ENCODE measurements around the gene PIP5K1A. TPM values are rescaled to one million over a fixed set of nuclear protein-coding genes. Genes with fewer than 3 reads are reported as not detected.

The PIP5K1A gene
- total RNA-seq, 1 donor from 2014 or later = 79.4 TPM

- peaks cover 11% of the 10 kb centered on the region for H3K9me3 Mint-ChIP-seq (ENCODE audit: unreplicated experiment)
- peaks cover 5% of the 10 kb centered on the region for H3K36me3 Mint-ChIP-seq (ENCODE audit: unreplicated experiment)
- no peak overlapping the region for H3K27ac Mint-ChIP-seq (ENCODE audit: unreplicated experiment)
- H3K4me1 Mint-ChIP-seq (ENCODE audit: low read depth, unreplicated experiment) = peaks cover 2% of the 10 kb centered on the region
- peak; percentile 85 for TF ChIP-seq CTCF (IDR thresholded peaks at IDR 0.05; ENCODE audit: partially characterized antibody, unreplicated experiment)
- H3K4me3 Mint-ChIP-seq (ENCODE audit: unreplicated experiment) = no peak overlapping the region
- peaks cover 7% of the 10 kb centered on the region for H3K27me3 Mint-ChIP-seq (ENCODE audit: unreplicated experiment)
- DNase-seq = peak; percentile 50
Measured at GRCh38 chr1:151251656-151252470, 53.5 kb downstream of the PIP5K1A start.

GRCh38 chr1:151254217-151255213, 56.2 kb downstream of the PIP5K1A start, which contains the start of gene PSMD4:
TSS of gene PSMD4 (plus strand) at chr1:151254734. CDS start at chr1:151254783, 49 bp downstream.
- H3K4me3 Mint-ChIP-seq (ENCODE audit: unreplicated experiment) = peak within 1 kb of the TSS; percentile 96
- DNase-seq = peak; percentile 89
- H3K27ac Mint-ChIP-seq (ENCODE audit: unreplicated experiment) = peak within 1 kb of the TSS; percentile 98
- peaks cover 2% of the 10 kb centered on the region for H3K4me1 Mint-ChIP-seq (ENCODE audit: low read depth, unreplicated experiment)
- peaks cover 11% of the 10 kb centered on the region for H3K9me3 Mint-ChIP-seq (ENCODE audit: unreplicated experiment)
- peaks cover 5% of the 10 kb centered on the region for H3K36me3 Mint-ChIP-seq (ENCODE audit: unreplicated experiment)
- peaks cover 7% of the 10 kb centered on the region for H3K27me3 Mint-ChIP-seq (ENCODE audit: unreplicated experiment)
- no peak for TF ChIP-seq CTCF (IDR thresholded peaks at IDR 0.05; ENCODE audit: partially characterized antibody, unreplicated experiment)

- peaks cover 5% of the 10 kb centered on the region for H3K36me3 Mint-ChIP-seq (ENCODE audit: unreplicated experiment)
- TF ChIP-seq CTCF (IDR thresholded peaks at IDR 0.05; ENCODE audit: partially characterized antibody, unreplicated experiment) = no peak
- H3K27ac Mint-ChIP-seq (ENCODE audit: unreplicated experiment) = peak overlapping the region; percentile 95
- H3K27me3 Mint-ChIP-seq (ENCODE audit: unreplicated experiment) = peaks cover 7% of the 10 kb centered on the region
- H3K9me3 Mint-ChIP-seq (ENCODE audit: unreplicated experiment) = peaks cover 11% of the 10 kb centered on the region
- no peak for DNase-seq
- H3K4me1 Mint-ChIP-seq (ENCODE audit: low read depth, unreplicated experiment) = peaks cover 2% of the 10 kb centered on the region
- peak overlapping the region; percentile 96 for H3K4me3 Mint-ChIP-seq (ENCODE audit: unreplicated experiment)
Measured at GRCh38 chr1:151255381-151255780, 57.0 kb downstream of the PIP5K1A start.

DNA sequence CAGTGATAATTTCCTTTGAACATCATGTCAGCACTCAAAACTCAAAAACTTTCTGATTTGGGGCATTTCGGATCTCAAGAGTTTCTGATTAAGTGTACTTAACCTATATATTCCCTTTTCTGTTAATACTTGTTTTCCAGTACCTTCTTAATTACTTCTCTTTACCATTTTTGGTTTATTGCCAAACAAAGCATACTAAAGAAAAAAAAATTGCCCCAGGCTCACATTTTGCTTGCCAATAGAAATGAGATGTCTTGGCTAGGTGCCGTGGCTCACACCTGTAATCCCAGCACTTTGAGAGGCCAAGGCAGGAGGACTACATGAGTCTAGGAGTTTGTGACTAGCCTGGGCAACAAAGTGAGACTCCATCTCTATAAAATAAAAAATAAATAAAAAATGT, 61.0 kb downstream of the PIP5K1A start:
- no peak overlapping the region for H3K4me3 Mint-ChIP-seq (ENCODE audit: unreplicated experiment)
- peaks cover 2% of the 10 kb centered on the region for H3K4me1 Mint-ChIP-seq (ENCODE audit: low read depth, unreplicated experiment)
- H3K36me3 Mint-ChIP-seq (ENCODE audit: unreplicated experiment) = peaks cover 5% of the 10 kb centered on the region
- no peak overlapping the region for H3K27ac Mint-ChIP-seq (ENCODE audit: unreplicated experiment)
- peaks cover 9% of the 10 kb centered on the region for H3K9me3 Mint-ChIP-seq (ENCODE audit: unreplicated experiment)
- no peak for TF ChIP-seq CTCF (IDR thresholded peaks at IDR 0.05; ENCODE audit: partially characterized antibody, unreplicated experiment)
- DNase-seq = no peak
- H3K27me3 Mint-ChIP-seq (ENCODE audit: unreplicated experiment) = peaks cover 5% of the 10 kb centered on the region

Measured in glutamatergic neuron (in vitro differentiated cells).